Fibroblast of upper back skin (primary cell): Measurements from ENCODE around the gene MN1.

ENCODE experiments used
- DNase-seq: peaks from one replicate; pipeline ENCODE4 v3.0.0-alpha.2; 2013

MN1 gene

DNA sequence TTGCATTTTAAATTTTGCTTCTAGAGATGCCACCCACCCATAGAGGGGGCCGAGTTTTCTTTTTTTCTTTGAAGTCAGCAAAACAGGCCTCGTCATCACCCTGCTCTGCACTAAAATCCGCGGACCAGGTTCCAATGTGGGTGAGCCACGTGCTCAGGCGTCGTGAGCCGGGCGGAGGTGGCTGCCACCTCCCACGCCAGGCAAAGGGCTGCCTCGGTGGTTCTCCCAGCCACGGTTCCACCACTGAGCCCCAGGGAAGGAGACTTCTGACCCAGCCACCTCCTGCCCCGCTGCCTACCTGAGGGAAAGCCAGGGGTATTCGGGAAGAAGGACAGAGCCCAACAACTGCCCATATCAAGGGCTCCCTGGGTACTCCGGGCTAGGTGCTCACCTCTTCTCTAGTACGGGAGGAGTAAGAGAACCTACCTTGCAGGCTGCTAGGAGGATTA lies 45.3 kb downstream of the MN1 start:
- DNase-seq, result no peak

DNA sequence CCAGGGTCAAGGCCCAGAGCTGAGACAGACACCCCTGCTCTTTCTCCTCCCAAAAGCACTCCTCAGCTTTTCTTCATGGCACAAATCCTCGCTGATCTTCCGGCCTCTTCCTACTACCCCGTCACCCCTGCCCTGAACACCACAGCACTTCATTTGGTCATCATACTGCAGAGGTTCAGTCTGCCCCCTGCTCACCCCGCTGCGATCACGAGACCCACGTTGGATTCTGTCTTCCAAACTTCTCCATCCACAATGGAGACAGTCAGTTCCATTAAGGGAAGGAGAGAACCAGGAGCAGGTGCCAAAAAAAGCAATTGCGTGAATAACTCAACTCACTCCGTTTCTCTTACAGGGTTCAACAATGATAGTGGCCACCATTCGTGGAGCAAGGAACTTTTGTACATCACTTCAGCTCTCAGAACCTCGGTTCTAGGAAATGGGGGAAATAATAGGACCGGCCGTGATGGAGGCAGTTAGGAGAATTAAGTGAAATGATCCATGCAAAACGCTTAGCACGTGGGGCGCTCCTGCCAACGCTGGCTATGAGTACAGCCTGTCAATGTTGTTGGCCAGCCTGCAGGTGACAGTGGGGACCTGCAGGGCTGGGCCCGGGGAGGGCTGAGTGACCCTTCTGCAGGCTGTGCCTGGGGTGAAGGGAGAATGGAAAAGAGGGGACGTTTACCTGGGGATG lies 45.9 kb downstream of the MN1 start:
- no peak for DNase-seq

GRCh38 chr22:27754888-27755480 lies 46.6 kb downstream of the MN1 start:
- DNase-seq, result no peak

GRCh38 chr22:27754247-27754887 lies 47.2 kb downstream of the MN1 start:
- peak; percentile 61 for DNase-seq

GRCh38 chr22:27752771-27753170 lies 48.8 kb downstream of the MN1 start:
- DNase-seq, result peak; percentile 39

DNA sequence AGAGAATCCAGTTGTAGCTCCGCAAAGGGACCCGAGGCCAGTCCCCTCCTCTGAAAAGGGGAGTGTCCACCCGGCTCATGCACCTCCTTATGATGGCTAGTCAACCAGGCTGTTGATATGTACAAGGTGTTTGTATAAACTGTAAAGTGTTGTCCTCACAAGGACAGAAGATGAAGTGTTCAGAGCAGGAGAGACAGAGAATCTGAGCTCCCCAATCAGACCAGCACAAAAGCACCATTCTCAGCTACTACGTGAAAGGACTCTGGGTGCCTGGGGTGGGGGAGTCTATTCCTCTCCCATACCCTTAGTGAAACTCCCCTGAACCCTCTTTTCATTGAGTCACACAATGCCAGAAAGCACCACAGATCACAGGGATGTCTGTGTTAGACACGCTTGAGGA lies 49.4 kb downstream of the MN1 start:
- no peak for DNase-seq

- DNase-seq, result no peak
Measured at GRCh38 chr22:27751277-27752070, 50.1 kb downstream of the MN1 start.

- no peak for DNase-seq
Measured at GRCh38 chr22:27750584-27751265, 50.8 kb downstream of the MN1 start.

- peak; percentile 52 for DNase-seq
Measured at GRCh38 chr22:27749597-27750225, 51.8 kb downstream of the MN1 start.

GRCh38 chr22:27748751-27749191 lies 52.8 kb downstream of the MN1 start:
- DNase-seq, result peak; percentile 78

GRCh38 chr22:27748349-27748748 lies 53.2 kb downstream of the MN1 start:
- no peak for DNase-seq

DNA sequence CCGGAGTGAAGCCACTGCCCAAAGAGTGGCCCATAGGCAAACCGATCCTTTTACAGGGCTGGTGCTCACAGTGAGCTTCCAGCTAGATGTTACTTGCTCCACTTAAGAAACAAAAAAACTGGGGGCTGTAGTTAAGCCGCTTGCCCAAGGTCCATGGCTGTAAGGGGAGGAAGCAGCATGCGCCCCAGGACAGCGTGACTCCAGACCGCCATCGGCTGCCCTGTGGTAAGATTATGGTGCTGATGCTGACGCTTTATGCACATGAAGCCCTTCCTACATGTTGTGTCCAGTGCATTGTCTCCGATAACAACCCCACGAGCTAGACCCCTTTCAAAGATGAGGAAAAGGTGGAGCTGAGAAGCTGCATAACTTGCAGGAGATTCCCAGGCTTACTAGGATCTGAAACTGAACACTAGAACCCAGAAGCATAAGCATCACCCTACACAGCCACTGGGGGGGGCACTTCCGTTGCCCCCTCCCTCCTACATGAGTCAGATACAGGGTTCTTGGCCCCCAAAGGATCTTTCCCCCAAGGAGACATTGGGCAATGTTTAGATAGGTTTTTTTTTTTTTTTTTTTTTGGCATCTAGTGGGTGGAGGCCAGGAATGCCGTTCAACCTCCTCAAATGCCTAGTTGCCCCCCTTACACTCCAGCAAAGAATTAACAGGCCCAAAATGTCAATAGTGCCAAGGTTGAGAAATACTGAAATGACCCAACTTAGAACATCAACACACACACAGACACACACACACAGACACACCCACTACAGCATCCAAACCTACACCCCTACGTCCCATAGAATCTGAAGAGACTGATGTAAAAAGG lies 53.9 kb downstream of the MN1 start:
- DNase-seq, result peak; percentile 24

DNA sequence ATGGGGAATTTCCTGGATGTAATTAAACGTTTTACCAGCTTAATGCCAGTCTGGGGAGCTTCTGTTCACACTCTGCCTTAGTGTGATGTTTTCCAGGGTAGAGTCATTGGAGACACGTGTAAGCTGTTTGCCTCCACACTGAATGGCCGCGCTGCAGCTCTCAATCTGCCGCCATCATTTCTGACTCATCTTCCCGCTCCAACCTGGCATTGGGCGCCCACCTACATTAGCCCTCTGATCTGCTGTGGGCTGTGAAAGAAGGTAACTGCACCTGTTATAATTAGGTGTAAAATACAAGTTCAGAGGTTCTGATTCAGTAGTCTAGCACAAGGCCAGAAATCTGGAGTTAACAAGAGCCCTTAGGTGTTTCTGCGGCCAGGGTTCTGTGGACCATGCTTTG lies 54.6 kb downstream of the MN1 start:
- no peak for DNase-seq

- no peak for DNase-seq
Measured at GRCh38 chr22:27745809-27746208, 55.7 kb downstream of the MN1 start.

DNA sequence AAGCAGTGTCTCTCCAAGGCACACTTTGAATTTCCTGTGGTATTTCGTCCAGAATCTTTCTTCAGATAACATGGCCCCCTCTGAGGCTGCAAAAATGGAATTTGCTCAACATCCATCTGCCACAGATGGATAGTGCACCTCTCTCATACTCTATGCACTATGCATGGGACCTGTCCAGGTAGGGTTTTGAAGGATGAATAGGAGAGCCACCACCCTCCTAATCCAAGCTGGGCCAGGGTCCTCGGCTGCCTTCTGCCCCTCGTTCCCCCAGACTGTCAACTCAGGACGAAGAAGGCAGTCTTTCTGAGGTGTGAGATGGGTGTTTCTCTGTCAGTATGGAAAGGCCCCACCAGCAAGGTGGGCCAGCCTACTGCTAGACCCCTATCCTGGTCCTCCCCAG lies 56.4 kb downstream of the MN1 start:
- DNase-seq, result no peak

- DNase-seq, result peak; percentile 36
Measured at GRCh38 chr22:27744078-27744477, 57.5 kb downstream of the MN1 start.

DNA sequence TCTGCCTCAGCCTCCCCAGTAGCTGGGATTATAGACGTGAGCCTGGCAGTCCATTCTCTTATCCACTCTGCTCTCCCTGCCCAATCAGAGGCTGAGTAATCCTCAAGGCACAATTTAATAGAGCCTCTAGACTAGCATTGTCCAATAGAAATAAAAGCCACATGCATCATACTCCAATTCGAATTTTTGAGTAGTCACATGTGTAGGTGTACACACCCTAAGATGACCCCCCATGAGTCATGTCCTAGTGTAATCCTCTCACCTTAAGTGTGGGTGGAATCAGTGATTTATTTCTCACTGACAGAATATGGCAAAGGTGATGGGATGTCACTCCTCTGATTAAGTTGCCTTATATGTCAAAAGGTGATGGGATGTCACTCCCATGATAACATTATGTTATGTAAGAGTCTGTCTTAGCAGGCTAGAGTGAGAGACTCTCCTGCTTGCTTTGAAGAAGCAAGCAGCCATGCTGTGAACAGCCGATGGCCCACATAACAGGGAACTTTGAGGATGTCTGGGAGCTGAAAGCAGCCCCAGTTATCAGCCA lies 61.3 kb downstream of the MN1 start:
- no peak for DNase-seq

DNA sequence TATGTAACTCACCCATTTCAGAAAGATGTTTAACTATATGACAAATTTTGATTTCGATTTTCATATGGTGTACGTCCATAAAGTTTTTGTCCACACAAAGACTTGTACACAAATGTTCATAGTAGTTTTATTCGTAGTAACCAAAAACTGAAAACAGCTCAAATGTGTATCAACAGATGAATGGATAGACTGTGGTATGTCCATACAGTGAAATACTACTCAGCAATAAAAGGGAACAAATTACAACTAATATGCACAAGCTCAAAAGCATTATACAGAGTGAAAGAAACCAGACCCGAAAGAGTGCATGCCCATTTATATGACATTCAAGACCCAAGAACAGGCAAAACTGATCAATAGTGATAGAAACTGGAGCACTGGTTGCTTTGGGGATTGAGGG lies 64.0 kb downstream of the MN1 start:
- DNase-seq, result no peak

DNA sequence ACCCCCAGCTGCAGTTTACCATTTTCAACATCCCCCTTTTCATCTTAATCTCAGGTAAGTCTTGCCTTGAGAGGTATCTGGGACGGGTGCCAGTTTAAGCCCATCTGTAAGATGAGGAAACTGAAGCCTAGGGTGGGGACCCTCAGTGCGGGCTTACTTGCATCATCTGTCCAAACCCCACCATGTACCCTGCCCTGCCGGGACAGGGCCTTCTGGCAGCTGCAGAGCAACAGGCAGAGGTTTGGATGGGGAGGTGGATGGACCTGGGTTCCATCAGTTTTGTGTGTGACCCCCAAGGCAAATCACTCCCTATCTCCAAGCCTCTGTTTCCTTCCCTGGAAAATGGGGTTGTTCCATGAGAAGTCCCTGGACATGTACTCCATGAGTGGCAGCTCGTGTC lies 67.5 kb downstream of the MN1 start:
- no peak for DNase-seq

DNA sequence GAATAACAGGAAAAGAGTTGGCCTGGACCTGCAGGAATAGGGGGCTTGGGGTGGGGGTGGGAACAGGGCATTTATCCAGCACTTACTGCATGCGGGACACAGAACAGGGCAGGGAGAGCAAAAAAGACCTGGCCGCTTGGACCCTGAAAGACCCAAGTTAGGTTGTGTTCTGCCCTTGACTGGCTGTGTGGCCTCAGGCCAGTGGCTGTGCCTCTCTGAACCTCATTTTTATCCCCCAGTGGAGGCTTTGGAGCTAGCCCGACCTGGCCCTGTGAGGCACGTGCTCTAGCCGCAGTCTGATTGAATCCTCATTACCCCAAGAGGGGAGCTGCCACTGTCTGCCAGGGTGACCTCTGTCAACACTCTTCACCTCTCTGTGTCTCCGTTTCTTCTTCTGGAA lies 68.7 kb downstream of the MN1 start:
- no peak for DNase-seq

- DNase-seq, result no peak
Measured at GRCh38 chr22:27732391-27732790, 69.2 kb downstream of the MN1 start.
